ENCODE results near the gene ARMH4.

DNA sequence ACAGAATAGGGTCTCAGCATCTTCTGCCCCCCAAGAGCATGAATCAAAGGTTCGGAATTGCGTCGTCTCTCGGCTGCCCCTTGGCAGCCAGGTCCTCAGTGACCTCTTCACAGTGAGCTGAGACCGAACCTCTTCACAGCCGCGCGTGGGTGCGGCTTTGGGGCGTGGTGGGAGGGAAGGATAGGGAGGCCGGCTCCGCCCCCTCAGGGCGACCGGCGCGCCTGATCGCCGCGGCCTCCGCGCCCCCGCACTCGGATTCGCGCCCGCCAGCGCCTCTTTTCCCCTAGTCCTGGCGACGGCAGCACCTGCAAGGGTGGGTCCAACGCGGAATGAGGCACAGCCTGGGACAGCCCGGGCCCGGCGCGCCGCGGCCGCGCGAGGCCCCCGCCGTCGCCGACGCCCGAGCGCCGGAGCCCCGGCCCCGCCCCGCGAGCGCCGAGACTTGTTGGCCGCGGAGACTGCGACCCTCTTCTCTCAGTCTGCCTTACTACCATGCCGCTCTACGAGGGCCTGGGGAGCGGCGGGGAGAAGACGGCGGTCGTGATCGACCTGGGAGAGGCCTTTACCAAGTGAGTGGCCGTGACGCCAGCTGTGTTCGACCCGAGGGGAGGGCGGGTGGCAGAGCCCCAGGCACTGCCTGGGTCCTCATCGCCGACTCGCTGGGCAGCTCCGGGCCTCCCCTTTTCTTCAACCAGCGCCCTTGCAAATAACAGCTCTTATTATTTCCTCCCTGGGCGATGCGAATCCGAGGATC lies 47.9 kb upstream of the ARMH4 start, which contains the start of gene ACTR10:
- TF ChIP-seq EP300 (IDR thresholded peaks at IDR 0.05) = no peak
- TF ChIP-seq, protein P1, sequence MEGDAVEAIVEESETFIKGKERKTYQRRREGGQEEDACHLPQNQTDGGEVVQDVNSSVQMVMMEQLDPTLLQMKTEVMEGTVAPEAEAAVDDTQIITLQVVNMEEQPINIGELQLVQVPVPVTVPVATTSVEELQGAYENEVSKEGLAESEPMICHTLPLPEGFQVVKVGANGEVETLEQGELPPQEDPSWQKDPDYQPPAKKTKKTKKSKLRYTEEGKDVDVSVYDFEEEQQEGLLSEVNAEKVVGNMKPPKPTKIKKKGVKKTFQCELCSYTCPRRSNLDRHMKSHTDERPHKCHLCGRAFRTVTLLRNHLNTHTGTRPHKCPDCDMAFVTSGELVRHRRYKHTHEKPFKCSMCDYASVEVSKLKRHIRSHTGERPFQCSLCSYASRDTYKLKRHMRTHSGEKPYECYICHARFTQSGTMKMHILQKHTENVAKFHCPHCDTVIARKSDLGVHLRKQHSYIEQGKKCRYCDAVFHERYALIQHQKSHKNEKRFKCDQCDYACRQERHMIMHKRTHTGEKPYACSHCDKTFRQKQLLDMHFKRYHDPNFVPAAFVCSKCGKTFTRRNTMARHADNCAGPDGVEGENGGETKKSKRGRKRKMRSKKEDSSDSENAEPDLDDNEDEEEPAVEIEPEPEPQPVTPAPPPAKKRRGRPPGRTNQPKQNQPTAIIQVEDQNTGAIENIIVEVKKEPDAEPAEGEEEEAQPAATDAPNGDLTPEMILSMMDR (IDR thresholded peaks at IDR 0.05) = no peak

Data from ovary (tissue), 3 donors.